Measurements from ENCODE around the gene EPHB1. TPM values are rescaled to one million over a fixed set of nuclear protein-coding genes. Genes with fewer than 3 reads are reported as not detected.
A peak's percentile ranks its signal among the peaks of the same experiment; 100 is the strongest.

EPHB1 gene
- total RNA-seq, 1 experiment from 2014 or later = 2.8 TPM

GRCh38 chr3:135249186-135249585 lies 454.1 kb downstream of the EPHB1 start:
- no peak for TF ChIP-seq CTCF (conservative IDR thresholded peaks at IDR 0.05)
- no peaks in the 10 kb centered on the region for H3K4me1 ChIP-seq (ENCODE audit: insufficient read depth, low read length)
- H3K9ac ChIP-seq (ENCODE audit: extremely low read depth, insufficient read length, low read length) = no peak overlapping the region
- Mint-ChIP-seq H3K27me3 (ENCODE audit: low read depth) (no peaks in the 10 kb centered on the region), H3K9me3 (no peaks in the 10 kb centered on the region; a peak in 1 of 5 replicates), H3K27ac (0 out of 7 replicates have a peak overlapping the region, but pooled peaks of 1 of the 3 experiments have one; percentile 54), H3K4me1 (no peaks in the 10 kb centered on the region; a peak in 1 of 4 replicates), H3K4me3 (no peak overlapping the region), H3K36me3 (ENCODE audit: insufficient read depth in 1 of 3, low read depth in 3 of 3) (no peaks in the 10 kb centered on the region)
- H2BK120ac ChIP-seq (ENCODE audit: low read depth, low read length, poor library complexity, severe bottlenecking) = no peak overlapping the region
- H3K18ac ChIP-seq (ENCODE audit: insufficient read length, low read depth, low read length) = no peak overlapping the region
- no peak overlapping the region for H3K56ac ChIP-seq (ENCODE audit: insufficient read length, low read depth, low read length)
- no peak overlapping the region for H2BK15ac ChIP-seq (ENCODE audit: low read depth, low read length)
- H4K5ac ChIP-seq (ENCODE audit: insufficient read length, low read depth, low read length) = no peak overlapping the region
- H4K20me1 ChIP-seq (ENCODE audit: control insufficient read depth, insufficient read depth, insufficient read length) = no peaks in the 10 kb centered on the region
- no peak overlapping the region for H2BK12ac ChIP-seq (ENCODE audit: insufficient read length, low read depth, low read length)
- H3K4ac ChIP-seq (ENCODE audit: low read depth, low read length) = no peak overlapping the region
- no peak overlapping the region for H3K14ac ChIP-seq (ENCODE audit: insufficient read depth, low read length)
- H3K79me1 ChIP-seq (ENCODE audit: insufficient read depth, low read depth, low read length, poor library complexity, severe bottlenecking) = no peaks in the 10 kb centered on the region
- no peaks in the 10 kb centered on the region for H3K23me2 ChIP-seq (ENCODE audit: insufficient read length, low read depth, low read length, poor library complexity, severe bottlenecking)
- H3K4me2 ChIP-seq (ENCODE audit: insufficient read depth, insufficient read length, low read length) = no peak overlapping the region
- DNase-seq = no peak
- WGBS (ENCODE audit: extremely low coverage, insufficient read length, low lambda C conversion rate) = no CpG with 5 or more reads among the region's 5 CpGs
- no peak overlapping the region for H3K23ac ChIP-seq (ENCODE audit: insufficient read length, low read depth, low read length)
- H2BK5ac ChIP-seq (ENCODE audit: insufficient read length, low read length) = no peak overlapping the region
- H2BK20ac ChIP-seq (ENCODE audit: low read depth, low read length, poor library complexity, severe bottlenecking) = no peak overlapping the region
- H3K79me2 ChIP-seq (ENCODE audit: insufficient read depth, low read length) = no peaks in the 10 kb centered on the region
- no peak overlapping the region for H3K27ac ChIP-seq (ENCODE audit: insufficient read length, low read depth, low read length)
- no peak overlapping the region for H4K8ac ChIP-seq (replicated peaks; ENCODE audit: insufficient read length, low read depth, low read length)
- H3K27me3 ChIP-seq (ENCODE audit: insufficient read depth, low read length) = no peaks in the 10 kb centered on the region
- no peak overlapping the region for H2AK5ac ChIP-seq (ENCODE audit: insufficient read length, low read length)
- H4K91ac ChIP-seq (ENCODE audit: insufficient read length, low read depth, low read length) = no peak overlapping the region
- no peak overlapping the region for H2AFZ ChIP-seq (ENCODE audit: low read length)
- no peak overlapping the region for H3T11ph ChIP-seq (ENCODE audit: low read length)
- H3K9me3 ChIP-seq (ENCODE audit: control insufficient read depth, low read depth, low read length) = no peaks in the 10 kb centered on the region

Measured in H9 (cell line).